Tibial artery (tissue), 4 donors: ENCODE data around the gene HYAL3.

Experiments
- DNase-seq, 2 donors: peaks; one replicate each; pipeline ENCODE4 v3.0.0-alpha.2; 2019
- H3K27ac ChIP-seq, 2 donors: fragments of 200-600 bp; sonication (generic) in 1 of 2; 1 replicate in 1 of 2; 2 replicates in 1 of 2; pipeline ENCODE4 v1.5.1; 2018 to 2019; ENCODE audit warnings: mild to moderate bottlenecking in 1 of 2
- H3K27me3 ChIP-seq, 2 donors: fragments of 200-600 bp; sonication (generic) in 1 of 2; one replicate each; pipeline versions ENCODE4 v1.5.1 to v1.6.0; 2016 to 2019
- H3K36me3 ChIP-seq, 3 donors: fragments of 200-600 bp; sonication (generic) in 2 of 3; one replicate each; pipeline ENCODE4 v1.5.1; 2016 to 2019; ENCODE audit warnings: mild to moderate bottlenecking in 2 of 3
- H3K4me1 ChIP-seq, 4 donors: fragments of 200-600 bp; sonication (generic) in 2 of 4; 1 replicate in 3 of 4; 2 replicates in 1 of 4; pipeline ENCODE4 v1.5.1; 2016 to 2019
- H3K4me3 ChIP-seq, 2 donors: fragments of 200-600 bp; sonication (generic) in 1 of 2; 1 replicate in 1 of 2; 2 replicates in 1 of 2; pipeline ENCODE4 v1.5.1; 2018 to 2019; ENCODE audit warnings: mild to moderate bottlenecking in 2 of 2
- H3K9me3 ChIP-seq, 3 donors: fragments of 200-600 bp; sonication (generic) in 1 of 3; one replicate each; pipeline ENCODE4 v1.5.1; 2016 to 2019
- intact Hi-C: fragments of 100-400 bp; cut with DNase I; formaldehyde crosslinking; loops from one replicate; pipeline ENCODE4 v1.15.0; 2023; ENCODE audit warnings: low total_unique reads
- TF ChIP-seq, protein P1 (sequence below), 2 experiments: fragments of 200-600 bp in 1 of 2; fragments of 450-650 bp in 1 of 2; IDR thresholded peaks; one replicate each; pipeline ENCODE4 v1.5.1; 2017 to 2019; ENCODE audit warnings: antibody characterized with exemption in 2 of 2, mild to moderate bottlenecking in 1 of 2, moderate library complexity in 1 of 2

HYAL3 gene

GRCh38 chr3:50294089-50294488 lies 5.1 kb downstream of the HYAL3 start:
- Histone ChIP-seq H3K4me1 (peaks cover 0 to 41% (median 35%) of the 10 kb centered on the region in 4 donors), H3K9me3 (no peaks in the 10 kb centered on the region), H3K27ac (no peak overlapping the region), H3K27me3 (no peaks in the 10 kb centered on the region), H3K36me3 (peaks cover 7 to 24% (median 13%) of the 10 kb centered on the region in 3 donors), H3K4me3 (no peak overlapping the region)
- intact Hi-C loops: no loop called here
- TF ChIP-seq, protein P1, sequence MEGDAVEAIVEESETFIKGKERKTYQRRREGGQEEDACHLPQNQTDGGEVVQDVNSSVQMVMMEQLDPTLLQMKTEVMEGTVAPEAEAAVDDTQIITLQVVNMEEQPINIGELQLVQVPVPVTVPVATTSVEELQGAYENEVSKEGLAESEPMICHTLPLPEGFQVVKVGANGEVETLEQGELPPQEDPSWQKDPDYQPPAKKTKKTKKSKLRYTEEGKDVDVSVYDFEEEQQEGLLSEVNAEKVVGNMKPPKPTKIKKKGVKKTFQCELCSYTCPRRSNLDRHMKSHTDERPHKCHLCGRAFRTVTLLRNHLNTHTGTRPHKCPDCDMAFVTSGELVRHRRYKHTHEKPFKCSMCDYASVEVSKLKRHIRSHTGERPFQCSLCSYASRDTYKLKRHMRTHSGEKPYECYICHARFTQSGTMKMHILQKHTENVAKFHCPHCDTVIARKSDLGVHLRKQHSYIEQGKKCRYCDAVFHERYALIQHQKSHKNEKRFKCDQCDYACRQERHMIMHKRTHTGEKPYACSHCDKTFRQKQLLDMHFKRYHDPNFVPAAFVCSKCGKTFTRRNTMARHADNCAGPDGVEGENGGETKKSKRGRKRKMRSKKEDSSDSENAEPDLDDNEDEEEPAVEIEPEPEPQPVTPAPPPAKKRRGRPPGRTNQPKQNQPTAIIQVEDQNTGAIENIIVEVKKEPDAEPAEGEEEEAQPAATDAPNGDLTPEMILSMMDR (IDR thresholded peaks at IDR 0.05): no peak
- no peak for DNase-seq

DNA sequence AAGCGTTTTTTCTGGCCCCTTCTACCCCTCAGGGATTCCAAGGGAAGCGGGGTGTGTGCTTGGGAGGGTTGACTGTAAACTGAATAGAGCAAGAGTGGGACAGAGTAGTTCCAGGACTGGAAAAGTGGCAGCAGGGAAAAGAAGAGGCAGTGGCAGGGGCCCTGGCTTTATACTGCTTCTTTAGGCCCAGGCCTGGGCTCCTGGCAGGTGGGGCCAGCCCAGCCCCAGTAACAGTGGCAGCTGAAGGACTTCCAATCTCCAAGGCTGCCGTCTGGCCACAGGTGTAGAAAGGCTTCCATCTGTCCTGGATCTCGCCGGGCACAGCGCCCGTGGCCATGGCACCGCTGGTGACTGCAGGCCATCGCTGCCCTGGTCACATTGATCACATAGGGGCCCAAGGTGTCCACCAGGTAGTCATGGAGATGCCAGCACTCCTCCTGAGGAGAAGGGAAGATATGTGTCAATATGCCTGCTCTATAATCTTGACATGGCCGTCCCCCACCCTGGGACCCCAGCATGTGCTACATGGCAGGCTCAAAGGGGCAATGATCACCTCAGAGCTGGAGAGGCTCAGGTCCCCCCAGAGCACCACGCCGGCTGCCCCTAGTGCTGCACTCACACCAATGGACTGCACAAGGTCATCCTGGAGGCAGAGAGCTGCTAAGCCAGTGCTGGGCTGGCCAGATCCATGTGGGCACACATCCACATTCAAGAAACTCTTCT lies 6.0 kb downstream of the HYAL3 start:
- Histone ChIP-seq H3K4me1 (peaks cover 0 to 34% (median 28%) of the 10 kb centered on the region in 4 donors), H3K9me3 (no peaks in the 10 kb centered on the region), H3K27ac (peak overlapping the region; percentile 92 to 96), H3K36me3 (peaks cover 14 to 33% (median 22%) of the 10 kb centered on the region in 3 donors), H3K4me3 (peak overlapping the region in 1 of 2 donors; percentile 100), H3K27me3 (no peaks in the 10 kb centered on the region)
- intact Hi-C loops: no loop called here
- DNase-seq: peak in 1 of 2 donors; percentile 68
- TF ChIP-seq, protein P1 (IDR thresholded peaks at IDR 0.05): no peak

GRCh38 chr3:50292159-50293078 lies 6.8 kb downstream of the HYAL3 start, which contains the start of gene IFRD2:
IFRD2 (minus strand) TSS chr3:50292429; CDS start chr3:50292274, 155 bp downstream.
- peaks cover 18 to 41% (median 30%) of the 10 kb centered on the region in 3 donors for H3K36me3 ChIP-seq
- peaks cover 0 to 26% (median 21%) of the 10 kb centered on the region in 4 donors for H3K4me1 ChIP-seq
- DNase-seq: peak; percentile 98 to 99
- H3K27ac ChIP-seq: peak within 1 kb of the TSS; percentile 92 to 96
- intact Hi-C loops: no loop called here
- H3K4me3 ChIP-seq: peak within 1 kb of the TSS; percentile 91 to 100
- H3K9me3 ChIP-seq: no peaks in the 10 kb centered on the region
- TF ChIP-seq, protein P1 (IDR thresholded peaks at IDR 0.05): no peak
- H3K27me3 ChIP-seq: no peaks in the 10 kb centered on the region

DNA sequence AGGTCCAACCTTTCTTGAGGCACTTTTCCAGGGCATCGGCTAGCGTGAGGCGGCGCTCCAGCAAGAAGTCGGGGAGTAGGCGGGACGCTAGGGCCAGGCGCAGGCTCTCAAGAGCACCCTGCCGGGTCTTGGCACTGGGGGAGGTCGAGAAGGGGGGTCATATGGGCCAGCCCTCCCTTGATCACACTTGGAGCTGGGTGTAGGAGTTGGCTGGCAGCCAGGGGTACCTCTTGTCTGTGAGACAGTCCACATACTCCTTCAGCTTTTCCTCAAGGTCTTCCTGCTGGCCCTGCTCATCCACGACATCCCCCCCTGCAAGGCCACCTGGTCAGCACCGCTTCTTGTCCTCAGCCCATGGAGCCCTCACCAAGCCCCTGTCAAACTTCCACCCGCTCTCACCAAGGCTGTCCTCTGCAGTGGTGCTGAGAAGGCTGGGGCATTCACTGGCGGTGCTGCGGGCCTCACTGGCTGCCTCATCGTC lies 9.0 kb downstream of the HYAL3 start:
- Histone ChIP-seq H3K36me3 (peaks cover 18 to 47% (median 36%) of the 10 kb centered on the region in 3 donors), H3K4me1 (peaks cover 0 to 25% (median 21%) of the 10 kb centered on the region in 4 donors)
- no peak for DNase-seq

GRCh38 chr3:50289130-50289529 lies 10.1 kb downstream of the HYAL3 start:
- Histone ChIP-seq H3K4me1 (peaks cover 0 to 25% (median 21%) of the 10 kb centered on the region in 4 donors), H3K4me3 (no peak overlapping the region), H3K27ac (no peak overlapping the region), H3K27me3 (no peaks in the 10 kb centered on the region), H3K36me3 (peaks cover 18 to 47% (median 36%) of the 10 kb centered on the region in 3 donors), H3K9me3 (no peaks in the 10 kb centered on the region)
- TF ChIP-seq, protein P1 (IDR thresholded peaks at IDR 0.05): no peak
- no peak for DNase-seq
- intact Hi-C loops: no loop called here

More for the DNA sequence above, 9.0 kb downstream of the HYAL3 start:
- Histone ChIP-seq H3K27ac (no peak overlapping the region), H3K9me3 (no peaks in the 10 kb centered on the region), H3K27me3 (no peaks in the 10 kb centered on the region), H3K4me3 (no peak overlapping the region)
- TF ChIP-seq, protein P1 (IDR thresholded peaks at IDR 0.05): no peak
- intact Hi-C loops: no loop called here
